A549 treated with ZK216348 at 1 μM for 4 hours (cell line): Measurements from ENCODE around the gene DPYSL5. TPM values are rescaled to one million over a fixed set of nuclear protein-coding genes. Genes with fewer than 3 reads are reported as not detected.

ENCODE experiments used
- total RNA-seq: library from RNA; stranded (reverse); fragments of 200-300 nt; extraction: Qiagen RNA extraction; gene quantifications from 5 replicates; pipeline ENCODE4 v1.2.3, GENCODE V29; 2022; ENCODE audit warnings: low read depth

Gene DPYSL5
- 3.1 to 7.5 TPM (median 4.4 TPM) in 5 replicates for total RNA-seq

DNA sequence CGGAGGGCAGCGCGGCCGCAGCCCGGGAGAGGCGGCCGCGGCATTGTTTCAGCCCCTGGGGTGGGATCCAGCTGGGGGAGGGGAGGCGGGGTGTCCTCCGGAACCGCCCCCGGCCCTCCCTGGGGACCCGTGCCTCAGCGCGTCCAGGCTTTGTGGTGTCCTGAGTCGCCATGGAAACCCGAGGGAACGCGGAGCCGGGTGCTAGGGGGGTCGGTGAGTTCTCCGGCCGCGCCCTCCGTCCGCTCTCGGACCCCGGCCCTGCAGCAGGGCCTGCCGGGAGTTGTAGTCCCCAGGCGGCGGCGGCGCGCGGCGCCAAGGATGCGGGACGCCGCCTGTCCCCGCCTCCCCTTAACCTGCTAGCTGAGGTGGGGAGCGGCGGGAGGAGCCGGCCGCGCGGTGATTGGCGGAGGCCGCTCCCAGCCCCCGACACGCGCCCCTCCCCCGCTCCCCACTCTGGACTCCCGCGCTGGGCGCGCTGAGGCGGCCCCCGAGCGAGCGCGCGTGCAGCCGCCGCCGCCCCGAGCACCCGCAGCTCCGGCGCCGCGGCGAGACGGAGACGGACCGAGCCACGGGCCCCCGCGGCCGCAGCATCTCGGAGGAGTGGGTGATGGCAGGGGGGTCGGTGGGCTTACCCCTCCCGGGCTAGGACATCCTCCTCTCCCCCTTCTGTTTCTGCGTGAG lies at the start of gene DPYSL5:
DPYSL5 (plus strand) TSS at position 478 of the 681 bp plus-strand sequence. CDS start 50,368 bp downstream, outside the sequence.

GRCh38 chr2:26970244-26970927 lies 122.5 kb downstream of the DPYSL5 start, which contains the start of gene MAPRE3:
TSS of gene MAPRE3 (plus strand) at chr2:26970637. CDS start at chr2:27022219, 51,582 bp downstream.

Other genes with a start within 250 kb of the DPYSL5 start
- 0.44 to 0.93 TPM (median 0.52 TPM) in 3 of 5 replicates, not detected in the others for gene CIB4, start 206.8 kb upstream of the DPYSL5 start, total RNA-seq
- 0.38 to 0.97 TPM (median 0.79 TPM) in 5 replicates for gene KCNK3, start 155.4 kb upstream of the DPYSL5 start, total RNA-seq
- gene SLC35F6, start 83.8 kb upstream of the DPYSL5 start, total RNA-seq, result 30.8 to 39.4 TPM (median 38.7 TPM) in 5 replicates
- gene CENPA, start 62.1 kb upstream of the DPYSL5 start, total RNA-seq, result 46.7 to 57.0 TPM (median 49.9 TPM) in 5 replicates
- gene MAPRE3, start 122.5 kb downstream of the DPYSL5 start, total RNA-seq, result 9.2 to 13.6 TPM (median 12.7 TPM) in 5 replicates
- 46.6 to 74.4 TPM (median 72.8 TPM) in 5 replicates for gene TMEM214, start 184.8 kb downstream of the DPYSL5 start, total RNA-seq
- gene AGBL5, start 203.5 kb downstream of the DPYSL5 start, total RNA-seq, result 23.4 to 35.7 TPM (median 31.9 TPM) in 5 replicates
- 550 to 647 TPM (median 575 TPM) in 5 replicates for gene OST4, start 223.5 kb downstream of the DPYSL5 start, total RNA-seq
- 0.34 to 0.64 TPM (median 0.43 TPM) in 5 replicates for gene EMILIN1, start 230.5 kb downstream of the DPYSL5 start, total RNA-seq
- gene KHK, start 238.6 kb downstream of the DPYSL5 start, total RNA-seq, result 7.5 to 10.4 TPM (median 9.1 TPM) in 5 replicates